GM18867 (cell line): ENCODE results near the gene POLR3A.
"Not testable (repeated sequence)": the region's sequence is repeated elsewhere in the genome, so short reads cannot be mapped to it uniquely, and the experiment has no call there.

Experiments used
- ATAC-seq: cut with Tn5 transposase; IDR thresholded peaks from one replicate; pipeline ENCODE4 v1.9.1; 2021; ENCODE audit warnings: mild to moderate bottlenecking, moderate library complexity; ENCODE audit not compliant: unreplicated experiment

POLR3A gene

DNA sequence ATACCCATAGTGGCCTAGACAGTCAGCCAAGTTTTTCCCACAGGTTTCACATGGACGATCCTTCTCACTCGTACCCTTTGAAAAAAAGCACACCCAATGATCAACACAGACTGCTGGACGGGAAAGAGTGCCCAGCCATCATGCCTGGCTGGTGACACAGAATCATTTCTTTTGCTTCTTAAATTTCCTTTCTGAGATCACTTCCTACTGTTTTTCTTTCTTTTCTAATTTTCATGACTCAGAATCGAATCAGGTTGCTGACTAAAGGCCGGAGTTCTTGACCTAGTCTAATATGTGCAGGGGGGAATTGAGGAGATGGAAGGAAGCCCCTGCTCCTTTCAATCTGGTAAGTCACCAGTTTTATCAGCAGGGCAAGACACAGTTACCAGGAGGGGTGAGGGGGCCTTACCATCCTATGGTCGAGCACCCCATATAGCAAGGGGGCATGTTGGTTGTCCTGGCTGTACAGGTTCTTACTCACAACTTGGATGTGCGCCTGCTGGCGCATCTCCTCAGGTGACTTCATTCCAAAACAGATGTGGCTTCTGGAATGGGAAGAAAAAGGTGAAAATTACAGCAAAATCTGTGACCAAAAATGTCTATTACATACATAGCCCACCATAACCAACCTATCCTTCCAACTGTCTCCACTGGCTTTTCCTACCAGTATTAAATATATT lies 3.5 kb downstream of the POLR3A start:
- no peak for ATAC-seq

DNA sequence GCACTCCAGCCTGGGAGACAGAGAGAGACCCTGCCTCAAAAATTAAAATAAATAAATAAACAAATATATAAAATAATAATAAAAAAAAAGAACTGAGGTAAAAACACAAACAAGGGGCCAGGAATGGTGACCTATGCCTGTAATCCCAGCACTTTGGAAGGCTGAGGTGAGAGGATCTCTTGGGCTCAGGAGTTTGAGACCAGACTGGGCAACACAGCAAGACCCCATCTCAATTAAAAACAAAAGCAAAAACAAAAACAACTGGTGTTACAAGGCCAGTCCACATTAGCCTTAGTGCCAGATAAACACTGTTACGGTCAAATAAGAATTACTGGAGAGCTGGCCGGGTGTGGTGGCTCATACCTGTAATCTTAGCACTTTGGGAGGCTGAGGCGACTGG lies 5.6 kb downstream of the POLR3A start:
- no peak for ATAC-seq

DNA sequence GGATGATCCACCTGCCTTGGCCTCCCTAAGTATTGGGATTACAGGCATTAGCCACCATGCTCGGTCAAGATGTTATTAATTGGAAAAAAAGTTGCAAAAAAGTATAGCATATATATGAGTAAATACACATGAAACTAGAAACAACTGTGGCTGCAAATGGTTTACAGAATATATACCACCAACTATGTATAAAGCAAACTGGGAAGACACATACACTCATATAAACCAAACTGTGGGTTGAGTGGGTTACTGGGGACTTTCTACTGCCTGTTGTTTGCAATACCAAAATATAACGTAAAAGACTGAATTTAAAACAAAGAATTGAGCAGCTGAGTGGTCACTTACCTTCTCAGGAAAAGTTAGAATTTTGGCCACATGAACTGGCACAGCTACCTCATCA lies 8.1 kb downstream of the POLR3A start:
- no peak for ATAC-seq

DNA sequence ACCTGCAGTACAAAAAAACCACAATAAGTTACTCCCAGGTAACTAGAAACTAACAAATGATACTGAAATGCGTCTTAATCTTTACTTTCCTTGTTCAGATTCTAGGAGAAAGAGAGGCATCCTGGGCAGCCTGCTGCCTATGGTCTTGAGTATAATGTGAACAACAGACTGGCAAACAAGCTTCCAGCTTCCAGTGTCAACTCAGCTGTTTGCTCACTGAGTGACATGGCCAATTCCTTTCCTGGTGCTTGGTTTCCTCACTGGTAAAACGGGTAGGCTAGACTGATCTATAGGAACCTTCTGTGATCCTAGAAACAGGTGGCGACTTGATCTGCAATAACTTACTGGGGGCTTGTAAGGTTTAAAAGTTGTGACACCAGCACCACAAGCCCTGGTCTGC lies 10.1 kb downstream of the POLR3A start:
- ATAC-seq, result no peak

DNA sequence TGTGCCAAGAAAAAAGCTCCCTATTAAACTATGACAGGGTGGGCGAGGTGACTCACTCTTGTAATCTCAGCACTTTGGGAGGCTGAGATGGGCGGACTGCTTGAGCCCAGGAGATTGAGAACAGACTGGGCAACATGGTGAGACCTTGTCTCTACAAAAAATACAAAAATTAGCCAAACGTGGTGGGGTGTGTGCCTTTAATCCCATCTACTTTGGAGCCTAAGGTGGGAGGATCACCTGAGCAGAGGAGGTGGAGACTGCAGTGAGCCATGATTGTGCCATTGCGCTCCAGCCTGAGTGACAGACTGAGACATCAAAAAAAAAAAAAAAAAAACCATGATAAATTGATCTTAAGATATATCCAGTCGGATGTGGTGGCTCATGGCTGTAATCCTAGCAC lies 11.5 kb downstream of the POLR3A start:
- no peak for ATAC-seq

DNA sequence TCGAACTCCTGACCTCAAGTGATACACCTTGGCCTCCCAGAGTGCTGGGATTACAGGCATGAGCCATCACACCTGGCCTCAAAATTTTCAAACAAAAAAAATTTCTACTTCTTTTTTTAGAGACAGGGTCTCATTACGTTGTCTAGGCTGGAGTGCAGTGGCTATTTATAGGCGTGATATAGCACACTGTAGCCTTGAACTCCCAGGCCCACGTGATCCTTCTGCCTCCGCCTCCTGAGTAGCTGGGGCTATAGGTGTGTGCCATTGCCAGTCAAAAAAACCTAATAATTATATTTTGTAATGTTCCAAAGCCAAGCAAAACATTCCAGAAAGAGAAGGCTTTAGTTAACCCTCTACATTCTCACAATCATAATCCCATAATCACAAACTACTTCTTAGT lies 13.8 kb downstream of the POLR3A start:
- ATAC-seq, result no peak

DNA sequence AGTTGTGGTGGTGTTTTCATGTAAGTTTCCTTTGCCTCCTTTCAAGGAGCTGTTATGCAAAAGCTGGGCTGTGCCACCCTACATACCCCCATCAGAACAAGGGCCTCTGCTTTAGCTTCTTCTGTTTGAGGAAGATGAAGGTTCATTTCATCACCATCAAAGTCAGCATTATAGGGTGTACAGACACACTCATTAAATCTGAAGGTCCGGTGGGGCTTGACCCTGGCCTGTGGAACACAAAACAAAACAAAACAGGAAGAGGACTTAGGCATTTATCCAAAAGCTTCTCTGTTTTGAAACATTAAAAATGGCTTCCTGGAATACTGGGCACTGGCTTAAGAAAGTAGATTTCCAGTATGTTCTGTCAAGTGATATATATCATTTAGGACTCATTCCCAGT lies 15.8 kb downstream of the POLR3A start:
- no peak for ATAC-seq

DNA sequence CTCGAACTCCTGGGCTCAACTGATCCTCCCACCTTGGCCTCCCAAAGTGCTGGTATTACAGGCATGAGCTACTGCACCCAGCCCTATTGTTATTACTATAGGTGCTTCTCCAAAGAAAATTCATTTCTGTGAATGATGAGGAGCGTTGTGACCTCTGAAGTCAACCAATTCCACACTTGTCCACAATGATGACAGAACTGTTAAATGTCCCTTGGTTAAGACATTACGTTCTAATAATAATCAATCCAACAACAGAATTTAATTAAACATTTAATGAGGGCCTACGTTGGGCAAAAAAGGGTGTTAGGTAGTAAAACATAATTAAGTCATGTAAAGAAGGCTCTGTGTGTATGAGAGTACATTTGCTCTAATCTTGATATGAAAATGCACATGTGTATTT lies 18.2 kb downstream of the POLR3A start:
- ATAC-seq, result no peak

DNA sequence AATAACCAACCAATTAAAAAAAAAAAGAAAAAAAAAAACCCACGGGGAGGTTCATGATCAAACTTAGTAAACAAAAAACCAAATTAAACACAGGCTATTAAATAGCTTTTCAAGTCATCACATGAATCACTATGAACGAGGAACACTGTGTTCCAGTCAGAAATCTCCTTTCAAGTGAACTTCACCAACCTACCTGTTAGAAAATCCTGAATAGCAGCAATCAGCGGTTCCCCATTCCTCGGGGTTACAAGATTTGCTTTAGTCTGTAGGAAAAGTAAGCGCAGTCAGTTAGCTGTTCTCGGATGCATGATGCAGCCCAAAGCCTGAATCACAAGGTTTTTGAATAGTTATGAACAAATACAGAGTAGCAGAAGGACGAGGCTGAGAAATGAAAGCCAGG lies 19.0 kb downstream of the POLR3A start:
- no peak for ATAC-seq

DNA sequence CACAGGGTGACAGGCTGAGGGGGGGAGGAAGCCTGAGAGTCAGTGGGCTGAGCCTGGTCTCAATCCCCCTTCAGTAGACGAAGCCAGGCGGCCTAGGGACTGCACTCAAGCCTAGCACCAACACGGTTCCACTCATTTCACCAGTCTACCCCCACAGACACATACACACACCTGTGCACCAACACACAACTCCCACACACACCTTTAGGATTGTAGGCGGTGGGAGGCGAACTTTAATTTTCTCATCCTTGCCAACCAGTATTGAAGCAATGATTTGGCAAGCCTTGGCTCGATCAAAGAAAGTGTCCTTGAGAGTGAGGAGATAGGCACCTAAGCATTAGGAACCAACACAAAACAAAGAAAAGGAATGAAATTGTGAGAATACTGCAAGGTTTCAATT lies 19.7 kb downstream of the POLR3A start:
- ATAC-seq, result no peak

DNA sequence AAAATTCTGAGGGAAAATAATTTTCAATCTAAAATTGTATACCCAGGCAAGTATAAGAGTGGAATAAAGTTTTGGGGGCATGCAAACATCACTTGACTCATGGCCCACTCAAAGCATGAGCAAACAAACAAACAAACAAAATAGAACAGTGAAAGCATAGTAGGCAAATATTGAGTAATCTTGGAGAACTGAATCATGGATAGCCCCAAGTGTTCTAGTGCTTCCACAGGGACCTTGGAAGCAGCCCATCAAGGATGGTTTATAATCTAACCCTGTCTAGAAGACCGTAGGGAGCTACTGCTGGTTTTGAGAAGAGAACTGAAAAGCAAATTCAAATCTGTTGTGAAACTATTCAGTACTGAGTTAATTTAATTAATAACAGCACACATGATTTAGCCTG lies 22.1 kb downstream of the POLR3A start:
- no peak for ATAC-seq

DNA sequence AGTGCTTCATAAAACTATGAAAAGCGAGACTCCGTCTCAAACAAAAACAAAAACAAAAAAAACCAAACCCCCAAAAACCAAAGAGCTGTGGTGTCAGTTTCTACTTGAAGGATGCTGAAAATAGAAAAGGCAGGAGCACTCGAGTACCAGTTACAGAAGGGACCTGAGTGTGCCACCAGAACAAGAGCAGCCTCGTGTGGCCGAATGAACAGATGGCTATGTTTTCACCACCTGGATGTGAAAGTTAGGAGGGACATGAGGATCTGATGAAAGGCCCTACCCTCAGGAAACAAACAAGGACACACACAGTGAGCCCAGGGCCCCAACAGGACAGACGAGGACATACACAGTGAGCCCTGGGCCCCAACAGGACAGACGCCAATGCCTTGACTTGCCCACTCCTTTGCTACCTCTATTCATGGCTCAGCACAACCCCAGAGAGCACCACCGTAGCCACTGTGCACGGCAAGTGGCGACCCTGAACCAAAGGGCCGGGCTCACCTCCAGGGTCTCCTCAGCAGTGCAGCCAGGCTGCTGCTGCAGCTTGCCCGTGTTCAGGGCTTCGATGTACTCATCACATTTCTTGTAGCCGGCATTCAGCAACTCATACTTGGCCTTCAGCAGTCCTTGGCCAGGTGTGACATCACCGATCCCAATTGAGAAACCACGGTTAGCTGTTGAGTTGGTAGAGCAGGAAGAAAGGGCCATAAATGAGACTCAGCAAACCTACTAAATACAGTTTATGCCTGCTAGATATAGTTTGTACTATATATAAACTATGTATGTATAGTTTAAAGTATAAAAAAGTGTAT lies 24.9 kb downstream of the POLR3A start:
- no peak for ATAC-seq

DNA sequence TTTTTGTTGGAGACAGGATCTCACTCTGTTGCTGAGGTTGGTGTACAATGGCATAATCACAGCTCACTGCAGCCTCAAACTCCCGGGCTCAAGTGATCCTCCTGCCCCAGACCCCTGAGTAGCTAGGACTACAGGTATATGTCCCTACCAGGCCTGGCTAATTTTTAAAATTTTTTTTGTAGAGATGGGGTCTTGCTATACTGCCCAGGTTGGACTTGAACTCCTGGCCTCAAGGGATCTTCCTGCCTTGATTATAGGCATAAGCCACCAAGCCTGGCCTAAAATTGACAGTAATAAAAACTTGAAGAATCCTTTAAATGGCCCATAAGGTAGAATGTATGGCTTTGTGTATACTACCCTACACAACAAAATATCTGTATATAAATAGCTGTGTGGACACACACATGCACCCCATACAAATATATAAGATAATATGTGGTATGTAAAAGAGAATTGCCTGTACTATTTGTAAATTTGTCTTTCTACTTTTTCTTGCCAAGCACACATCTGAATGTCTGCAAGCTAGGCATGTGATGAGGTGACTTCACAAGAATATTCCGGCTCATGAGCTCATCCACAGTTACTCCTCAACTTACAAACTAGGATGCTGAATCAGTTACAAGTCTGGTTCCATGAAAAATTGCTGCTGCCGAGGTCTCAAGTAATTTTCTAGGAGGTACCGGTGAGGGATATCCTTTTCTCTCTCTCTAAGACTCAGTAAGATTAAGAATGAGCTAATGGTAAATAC lies 26.6 kb downstream of the POLR3A start:
- ATAC-seq, result no peak

DNA sequence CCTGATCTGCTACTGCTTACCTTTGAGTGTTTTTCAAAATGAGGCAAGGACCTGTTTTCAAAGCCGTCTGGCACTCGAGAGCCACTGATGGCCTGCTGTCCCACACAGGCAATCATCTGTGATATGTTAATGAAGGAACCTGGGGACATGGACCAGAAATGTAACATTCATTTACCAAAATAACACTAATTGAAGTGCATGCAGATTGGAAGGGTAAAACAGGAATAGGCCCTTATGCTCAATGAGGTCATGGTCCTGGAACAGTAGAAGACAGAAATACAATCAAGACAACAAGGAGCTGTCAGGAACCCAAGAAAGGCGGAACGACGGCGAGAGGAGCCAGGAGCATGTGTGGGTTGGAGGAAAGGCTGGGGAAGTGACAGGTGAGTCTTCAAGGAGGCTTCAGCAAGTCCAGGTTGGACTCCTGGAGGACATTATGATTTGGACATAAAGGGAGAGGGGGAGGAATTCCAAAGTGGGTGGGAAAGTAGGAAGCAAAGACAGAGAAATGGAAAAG lies 28.3 kb downstream of the POLR3A start:
- no peak for ATAC-seq

DNA sequence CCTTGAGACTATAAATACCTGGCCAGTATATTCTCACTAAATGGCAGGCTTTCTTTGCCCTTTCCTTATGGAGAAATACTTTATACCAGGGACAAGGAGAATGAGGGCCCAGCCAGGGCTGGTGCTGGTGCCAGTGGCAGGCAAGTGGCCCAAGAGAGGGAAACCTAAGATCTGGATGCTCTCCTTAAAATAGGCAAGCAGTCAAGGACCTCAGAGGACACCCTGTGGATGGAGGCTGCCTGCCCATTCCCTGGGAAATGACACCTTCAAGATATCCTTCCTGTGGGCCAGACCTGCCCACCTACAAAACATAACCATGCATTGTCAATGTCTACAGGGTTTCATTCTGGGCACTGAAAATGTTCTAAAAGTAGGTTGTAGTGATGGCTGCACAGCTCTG lies 29.1 kb downstream of the POLR3A start:
- ATAC-seq, result no peak

DNA sequence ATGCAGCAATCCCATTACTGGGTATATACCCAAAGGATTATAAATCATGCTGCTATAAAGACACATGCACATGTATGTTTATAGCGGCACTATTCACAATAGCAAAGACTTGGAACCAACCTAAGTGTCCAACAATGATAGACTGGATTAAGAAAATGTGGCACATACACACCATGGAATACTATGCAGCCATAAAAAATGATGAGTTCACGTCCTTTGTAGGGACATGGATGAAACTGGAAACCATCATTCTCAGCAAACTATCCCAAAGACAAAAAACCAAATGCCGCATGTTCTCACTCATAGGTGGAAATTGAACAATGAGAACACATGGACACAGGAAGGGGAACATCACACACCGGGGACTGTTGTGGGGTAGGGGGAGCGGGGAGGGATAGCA lies 30.5 kb downstream of the POLR3A start:
- not testable (repeated sequence) for ATAC-seq

DNA sequence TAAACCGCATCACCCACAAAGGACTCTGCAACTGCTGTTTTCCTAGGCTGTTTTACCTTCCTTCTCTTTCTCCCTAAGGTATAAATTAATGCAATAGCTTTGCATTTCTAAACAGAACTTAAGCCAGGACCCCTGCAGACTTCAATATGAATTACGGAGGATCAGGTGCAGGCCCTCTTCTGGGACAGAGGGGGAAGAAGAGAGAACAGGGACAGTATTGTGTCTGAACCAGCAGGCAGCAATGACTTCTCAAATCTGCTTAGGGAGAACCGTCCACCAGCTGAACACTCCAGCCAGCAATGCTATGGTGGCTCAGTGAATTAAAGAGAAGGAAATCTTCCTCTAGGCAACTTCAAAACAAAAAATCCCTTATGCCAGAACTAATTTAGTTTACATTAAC lies 35.7 kb downstream of the POLR3A start:
- no peak for ATAC-seq

DNA sequence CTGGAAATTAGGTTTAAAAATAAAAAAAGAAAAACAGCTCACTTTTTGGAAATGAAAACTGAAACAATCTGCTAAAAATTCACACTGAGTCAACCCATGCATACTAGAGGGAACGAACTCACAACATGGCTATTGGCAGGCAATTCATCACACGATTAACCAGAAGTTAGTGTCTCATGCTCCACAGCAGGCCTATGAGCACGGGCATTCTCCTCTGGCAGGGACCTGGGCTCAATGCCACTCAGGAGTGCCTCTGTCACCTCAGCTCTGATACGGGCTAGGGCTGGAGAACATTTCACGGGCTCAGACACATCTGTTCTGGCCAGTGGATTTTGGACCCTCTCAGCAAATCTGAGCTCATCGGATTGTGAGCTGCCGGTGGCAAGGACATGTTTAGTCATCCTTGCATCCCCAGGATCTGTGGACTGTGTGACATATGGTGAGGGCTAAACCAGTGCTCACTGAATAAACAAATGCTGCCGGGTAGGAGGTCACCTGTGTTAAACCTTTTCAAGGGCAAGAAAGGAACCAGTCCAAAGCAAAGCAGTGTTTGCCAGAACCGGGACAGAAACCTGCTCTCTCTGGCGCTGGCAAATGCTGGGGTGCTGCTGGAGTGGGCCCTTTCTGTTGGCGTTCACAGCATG lies 40.1 kb downstream of the POLR3A start:
- peak; percentile 50 for ATAC-seq

DNA sequence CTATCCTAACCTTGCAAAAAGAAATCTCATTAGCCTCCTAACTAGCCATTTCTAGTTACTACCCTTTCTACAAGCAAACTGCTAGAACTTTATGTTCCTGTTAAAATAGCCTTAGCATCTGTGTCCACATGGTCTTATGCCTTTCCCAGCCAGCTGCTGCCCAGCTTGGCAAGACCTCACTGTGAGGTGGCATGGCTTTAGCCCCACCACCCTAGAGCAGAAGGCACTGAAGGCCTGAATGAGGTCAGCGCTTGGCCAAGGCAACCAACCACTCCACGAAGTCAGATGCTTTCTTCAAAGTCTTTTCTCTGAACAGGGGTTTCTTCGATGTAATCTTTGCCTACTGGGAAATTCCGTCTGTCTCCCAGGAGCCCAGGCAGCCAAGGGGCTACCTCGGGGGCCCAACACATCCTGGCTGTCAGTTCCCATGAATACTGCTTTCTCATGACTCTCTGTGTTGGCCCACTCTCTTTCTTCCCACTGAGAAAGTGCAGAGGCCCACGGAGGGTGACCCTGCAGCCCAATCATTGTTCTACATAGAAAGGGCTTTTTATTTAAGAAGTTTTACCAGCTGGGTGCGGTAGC lies 41.6 kb downstream of the POLR3A start:
- no peak for ATAC-seq

DNA sequence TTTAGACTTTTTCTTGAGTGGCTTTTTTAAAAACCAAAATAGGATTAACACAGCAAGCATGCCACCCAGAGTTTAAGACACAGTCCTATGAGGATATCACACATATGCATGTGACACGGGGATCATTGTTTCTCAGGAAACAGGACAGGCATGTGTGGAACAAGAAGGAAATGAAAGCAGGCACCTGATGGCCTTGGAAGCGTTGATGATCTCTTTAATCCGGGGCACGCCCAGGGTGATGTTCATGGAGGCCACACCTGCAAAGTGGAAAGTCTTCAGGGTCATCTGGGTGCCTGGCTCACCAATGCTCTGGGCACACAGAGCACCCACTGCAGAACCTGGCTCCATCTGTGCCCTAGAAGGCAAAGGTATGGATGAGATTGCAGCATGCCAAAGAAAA lies 44.3 kb downstream of the POLR3A start:
- ATAC-seq, result no peak
